H1 (cell line): ENCODE measurements around the gene TET1. TPM values are rescaled to one million over a fixed set of nuclear protein-coding genes. Genes with fewer than 3 reads are reported as not detected.

Experiments used
- ATF3 ChIP-seq: IDR thresholded peaks from 2 replicates; pipeline ENCODE4 v1.6.1; 2011; ENCODE audit warnings: low read depth, mild to moderate bottlenecking, low read length; ENCODE audit not compliant: insufficient read depth
- polyA plus RNA-seq, 7 experiments: library from polyadenylated mRNA; depleted of rRNA in 3 of 7; stranded (reverse) in 5 of 7; unstranded in 2 of 7; fragments of >200 nt in 5 of 7; fragments of 200-250 nt in 2 of 7; gene quantifications; 1 replicate in 5 of 7; 2 replicates in 1 of 7; 4 replicates in 1 of 7; pipeline versions ENCODE4 v1.2.1 to v1.2.3, GENCODE V29; 2011 to 2013; ENCODE audit warnings: missing spikeins in 2 of 7, mixed read lengths in 2 of 7
- total RNA-seq: library from RNA; stranded (reverse); fragmentation: NEBNext Ultra II Directional; extraction: Animal tissue kit (Norgen Biotek cat#: 25700); gene quantifications from 2 replicates; pipeline ENCODE4 v1.2.1, GENCODE V29; 2021

The TET1 gene
- total and polyA plus RNA-seq, 2 of the 8 experiments (the other 6 are each of a cell fraction or from before 2014, with no cell fraction given), result 15.2 to 69.3 TPM

GRCh38 chr10:68566351-68566750 is 6.2 kb downstream of the TET1 start (continued):
- no peak for TF ChIP-seq ATF3
